ENCODE measurements around the gene C1orf141.

DNA sequence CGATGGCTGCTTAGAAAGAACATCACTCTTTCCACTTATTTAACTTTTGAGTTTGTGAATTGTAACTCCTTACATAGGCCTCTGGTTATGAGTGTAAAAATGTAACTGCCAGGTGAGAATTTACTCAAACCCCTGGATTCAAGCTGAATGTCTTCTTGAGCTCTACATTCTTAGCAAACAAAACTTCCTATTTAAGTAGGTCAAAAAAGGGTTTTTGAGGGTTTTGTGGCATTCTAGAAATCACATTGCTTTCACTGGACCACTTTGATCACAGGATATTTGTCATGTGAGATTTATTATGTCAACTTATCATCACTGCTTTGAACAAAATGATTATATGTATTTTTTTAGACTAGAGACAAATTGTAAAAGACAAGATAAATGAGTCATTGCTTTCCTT is 37.2 kb upstream of the C1orf141 start:
- no peak for TF ChIP-seq CTCF (IDR thresholded peaks at IDR 0.05; ENCODE audit: extremely low read depth in 1 of 2, insufficient read depth in 1 of 2, low read depth in 1 of 2, low read length in 2 of 2)
- no peak for TF ChIP-seq POLR2A (IDR thresholded peaks at IDR 0.05; ENCODE audit: low read depth, low read length)
- TF ChIP-seq GATA2 (IDR thresholded peaks at IDR 0.05; ENCODE audit: insufficient read depth, insufficient read length, low read depth, low read length): no peak
- TF ChIP-seq POLR2AphosphoS5 (IDR thresholded peaks at IDR 0.05; ENCODE audit: insufficient read depth, low read depth, low read length): no peak
- no peak for TF ChIP-seq JUN (IDR thresholded peaks at IDR 0.05; ENCODE audit: borderline replicate concordance, insufficient read depth, insufficient read length, low read depth)
- no peak for TF ChIP-seq FOS (IDR thresholded peaks at IDR 0.05; ENCODE audit: borderline replicate concordance, insufficient read depth, low read length)
- TF ChIP-seq MYC (IDR thresholded peaks at IDR 0.05; ENCODE audit: low read depth, low read length): no peak
- no peak for TF ChIP-seq EZH2 (IDR thresholded peaks at IDR 0.05; ENCODE audit: borderline replicate concordance, low read depth, low read length, severe bottlenecking)

Data from endothelial cell of umbilical vein (primary cell).